Neural progenitor cell (in vitro differentiated cells): ENCODE data around the gene TMIGD3. TPM values are rescaled to one million over a fixed set of nuclear protein-coding genes. Genes with fewer than 3 reads are reported as not detected.

Source experiments
- DNase-seq: peaks from one replicate; pipeline ENCODE4 v3.0.0-alpha.2; 2016; ENCODE audit warnings: low spot score
- H2AFZ ChIP-seq: fragments of 200-600 bp; sonication (generic); replicated peaks from 2 replicates; pipeline ENCODE4 v1.6.1; 2016; ENCODE audit warnings: antibody characterized with exemption
- H3F3A ChIP-seq: fragments of 200-600 bp; sonication (generic); 2 replicates; pipeline ENCODE4 v1.6.1; 2016; ENCODE audit warnings: antibody characterized with exemption, low read depth
- H3K27ac ChIP-seq: fragments of 200-600 bp; sonication (generic); 2 replicates; pipeline ENCODE4 v1.5.1; 2016; ENCODE audit warnings: mild to moderate bottlenecking
- H3K27me3 ChIP-seq: fragments of 200-600 bp; sonication (generic); 2 replicates; pipeline ENCODE4 v1.6.1; 2016; ENCODE audit warnings: mild to moderate bottlenecking, moderate library complexity
- H3K36me3 ChIP-seq: fragments of 200-600 bp; sonication (generic); 2 replicates; pipeline ENCODE4 v1.5.1; 2016
- H3K4me1 ChIP-seq: fragments of 200-600 bp; sonication (generic); 2 replicates; pipeline ENCODE4 v1.6.1; 2016; ENCODE audit warnings: mixed run types
- H3K4me2 ChIP-seq: fragments of 200-600 bp; sonication (generic); 2 replicates; pipeline ENCODE4 v1.6.1; 2016
- H3K4me3 ChIP-seq: fragments of 200-600 bp; sonication (generic); 2 replicates; pipeline ENCODE4 v1.5.1; 2016
- H3K79me2 ChIP-seq: fragments of 200-600 bp; sonication (generic); 2 replicates; pipeline ENCODE4 v1.6.1; 2016; ENCODE audit warnings: low read depth
- H3K9ac ChIP-seq: fragments of 200-600 bp; sonication (generic); 2 replicates; pipeline ENCODE4 v1.6.1; 2016
- H3K9me3 ChIP-seq: fragments of 200-600 bp; sonication (generic); 2 replicates; pipeline ENCODE4 v1.5.1; 2016; ENCODE audit warnings: low read depth
- H4K20me1 ChIP-seq: fragments of 200-600 bp; sonication (generic); 2 replicates; pipeline ENCODE4 v1.6.1; 2016; ENCODE audit warnings: low read depth
- H3K27ac Mint-ChIP-seq: 3 replicates; pipeline ENCODE4 v1.8.0; 2021; ENCODE audit warnings: mixed read lengths
- H3K27me3 Mint-ChIP-seq: 2 replicates; pipeline ENCODE4 v1.8.0; 2022; ENCODE audit warnings: low read depth, mild to moderate bottlenecking, inconsistent platforms, moderate library complexity, mixed read lengths; ENCODE audit not compliant: insufficient read depth
- H3K36me3 Mint-ChIP-seq: 3 replicates; pipeline ENCODE4 v1.8.0; 2021; ENCODE audit warnings: mixed read lengths
- H3K4me1 Mint-ChIP-seq: 3 replicates; pipeline ENCODE4 v1.8.0; 2021; ENCODE audit warnings: mixed read lengths
- H3K4me3 Mint-ChIP-seq: 3 replicates; pipeline ENCODE4 v1.8.0; 2021; ENCODE audit warnings: mild to moderate bottlenecking, moderate library complexity, mixed read lengths
- H3K9me3 Mint-ChIP-seq: 3 replicates; pipeline ENCODE4 v1.8.0; 2020; ENCODE audit warnings: mixed read lengths
- CTCF ChIP-seq: fragments of 200-600 bp; sonication (generic); IDR thresholded peaks from 2 replicates; pipeline ENCODE4 v1.5.1; 2017; ENCODE audit warnings: antibody characterized with exemption, mild to moderate bottlenecking
- EZH2 ChIP-seq: fragments of 200-600 bp; sonication (generic); IDR thresholded peaks from 2 replicates; pipeline ENCODE4 v1.6.1; 2017; ENCODE audit warnings: antibody characterized with exemption, mild to moderate bottlenecking, moderate library complexity
- EZH2phosphoT487 ChIP-seq: fragments of 200-600 bp; sonication (generic); IDR thresholded peaks from 2 replicates; pipeline ENCODE4 v1.6.1; 2017; ENCODE audit warnings: antibody characterized with exemption
- total RNA-seq: library from RNA; depleted of rRNA; stranded (reverse); fragments of >200 nt; gene quantifications from 2 replicates; pipeline ENCODE4 v1.2.3, GENCODE V29; 2015; ENCODE audit warnings: low replicate concordance

The TMIGD3 gene
- total RNA-seq, 1 donor from 2014 or later: not detected

- Histone ChIP-seq H3K4me3 (no peak overlapping the region), H3K9me3 (no peaks in the 10 kb centered on the region), H3K27me3 (no peaks in the 10 kb centered on the region), H3K27ac (no peak overlapping the region), H3K4me1 (no peaks in the 10 kb centered on the region), H4K20me1 (no peaks in the 10 kb centered on the region), H3F3A (peaks cover 8% of the 10 kb centered on the region), H2AFZ (no peak overlapping the region), H3K79me2 (no peaks in the 10 kb centered on the region), H3K9ac (no peak overlapping the region), H3K36me3 (peaks cover under 1% of the 10 kb centered on the region), H3K4me2 (no peak overlapping the region)
- H3K9me3 Mint-ChIP-seq: no peaks in the 10 kb centered on the region
- TF ChIP-seq EZH2phosphoT487: no peak
- TF ChIP-seq CTCF: no peak
- no peak for TF ChIP-seq EZH2
- peaks cover 18% of the 10 kb centered on the region for H3K36me3 Mint-ChIP-seq
- H3K27me3 Mint-ChIP-seq: no peaks in the 10 kb centered on the region
- H3K4me1 Mint-ChIP-seq: no peaks in the 10 kb centered on the region
- H3K4me3 Mint-ChIP-seq: no peak overlapping the region
- DNase-seq: no peak
- no peak overlapping the region for H3K27ac Mint-ChIP-seq
These were observed 41.7 kb downstream of the TMIGD3 start for GRCh38 chr1:111461765-111462164.

- Mint-ChIP-seq H3K4me3 (no peak overlapping the region), H3K9me3 (no peaks in the 10 kb centered on the region), H3K27me3 (no peaks in the 10 kb centered on the region), H3K4me1 (peaks cover 8% of the 10 kb centered on the region), H3K36me3 (peaks cover 22% of the 10 kb centered on the region), H3K27ac (no peak overlapping the region)
- peaks cover 2% of the 10 kb centered on the region for H3K4me1 ChIP-seq
- H3K9ac ChIP-seq: no peak overlapping the region
- H2AFZ ChIP-seq: no peak overlapping the region
- peaks cover 7% of the 10 kb centered on the region for H3K36me3 ChIP-seq
- H3F3A ChIP-seq: no peaks in the 10 kb centered on the region
- peaks cover 14% of the 10 kb centered on the region for H4K20me1 ChIP-seq
- no peak overlapping the region for H3K27ac ChIP-seq
- no peak for DNase-seq
- peaks cover 41% of the 10 kb centered on the region for H3K79me2 ChIP-seq
- H3K9me3 ChIP-seq: no peaks in the 10 kb centered on the region
- H3K4me3 ChIP-seq: no peak overlapping the region
- H3K4me2 ChIP-seq: no peak overlapping the region
- TF ChIP-seq EZH2phosphoT487: no peak
- no peak for TF ChIP-seq CTCF
- no peak for TF ChIP-seq EZH2
- H3K27me3 ChIP-seq: no peaks in the 10 kb centered on the region
These were observed 47.8 kb downstream of the TMIGD3 start for GRCh38 chr1:111455642-111456031.

- no peaks in the 10 kb centered on the region for H3K9me3 ChIP-seq
- H3K9me3 Mint-ChIP-seq: no peaks in the 10 kb centered on the region
- no peaks in the 10 kb centered on the region for H3K27me3 ChIP-seq
- H3K4me3 Mint-ChIP-seq: no peak overlapping the region
- no peak overlapping the region for H2AFZ ChIP-seq
- no peak overlapping the region for H3K27ac ChIP-seq
- peaks cover 47% of the 10 kb centered on the region for H3K79me2 ChIP-seq
- H3K27ac Mint-ChIP-seq: no peak overlapping the region
- H3K36me3 ChIP-seq: peaks cover 7% of the 10 kb centered on the region
- H3K9ac ChIP-seq: no peak overlapping the region
- peaks cover 9% of the 10 kb centered on the region for H3K4me1 Mint-ChIP-seq
- H3K4me3 ChIP-seq: no peak overlapping the region
- H3K4me2 ChIP-seq: no peak overlapping the region
- H3K27me3 Mint-ChIP-seq: no peaks in the 10 kb centered on the region
- H4K20me1 ChIP-seq: peaks cover 14% of the 10 kb centered on the region
- H3K36me3 Mint-ChIP-seq: peaks cover 22% of the 10 kb centered on the region
- no peak for DNase-seq
- no peaks in the 10 kb centered on the region for H3F3A ChIP-seq
- H3K4me1 ChIP-seq: peaks cover 8% of the 10 kb centered on the region
- TF ChIP-seq EZH2 (no peak), CTCF (no peak)
These were observed 48.4 kb downstream of the TMIGD3 start for GRCh38 chr1:111454859-111455641.
